GM12872 (cell line): ENCODE measurements around the gene ELMO3.
A peak's percentile ranks its signal among the peaks of the same experiment; 100 is the strongest.

Experiments
- TF ChIP-seq, protein P1 (sequence below): IDR thresholded peaks from 3 replicates; pipeline ENCODE4 v1.5.1; 2011; ENCODE audit warnings: low read depth, mild to moderate bottlenecking, low read length, moderate library complexity; ENCODE audit not compliant: insufficient read depth

Gene ELMO3

DNA sequence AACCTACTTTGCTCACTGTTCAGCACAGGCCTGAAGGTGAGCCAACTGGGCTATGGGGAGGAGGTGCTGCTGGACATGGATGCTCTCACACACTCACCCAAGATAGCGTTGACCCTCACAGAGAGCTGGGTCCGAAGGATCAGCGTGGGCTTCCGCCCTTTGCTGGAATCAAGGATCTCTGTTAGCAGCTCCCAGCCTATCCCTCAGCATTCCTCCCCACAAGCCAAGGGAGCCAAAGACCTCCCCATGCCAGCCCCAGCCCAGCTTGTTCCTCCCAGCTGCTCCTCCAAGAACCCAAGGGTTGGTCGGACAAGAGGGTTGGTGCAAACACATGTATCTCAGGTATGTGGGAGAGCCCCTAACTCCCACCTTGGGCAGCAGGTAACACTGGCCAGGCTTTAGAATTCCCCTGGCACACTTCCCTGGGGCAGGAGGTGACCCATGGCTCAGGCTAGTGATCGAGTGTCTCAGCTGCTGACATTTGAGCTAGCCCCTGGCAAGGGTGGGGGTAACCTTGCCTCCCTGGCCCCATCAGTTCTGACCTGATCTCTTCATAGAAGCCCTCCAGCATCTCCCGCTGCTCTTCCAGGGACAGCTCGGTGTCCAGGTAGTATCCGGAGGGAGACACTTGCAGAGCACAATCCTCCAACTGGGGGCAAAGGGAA lies 40.0 kb downstream of the ELMO3 start:
- TF ChIP-seq, protein P1, sequence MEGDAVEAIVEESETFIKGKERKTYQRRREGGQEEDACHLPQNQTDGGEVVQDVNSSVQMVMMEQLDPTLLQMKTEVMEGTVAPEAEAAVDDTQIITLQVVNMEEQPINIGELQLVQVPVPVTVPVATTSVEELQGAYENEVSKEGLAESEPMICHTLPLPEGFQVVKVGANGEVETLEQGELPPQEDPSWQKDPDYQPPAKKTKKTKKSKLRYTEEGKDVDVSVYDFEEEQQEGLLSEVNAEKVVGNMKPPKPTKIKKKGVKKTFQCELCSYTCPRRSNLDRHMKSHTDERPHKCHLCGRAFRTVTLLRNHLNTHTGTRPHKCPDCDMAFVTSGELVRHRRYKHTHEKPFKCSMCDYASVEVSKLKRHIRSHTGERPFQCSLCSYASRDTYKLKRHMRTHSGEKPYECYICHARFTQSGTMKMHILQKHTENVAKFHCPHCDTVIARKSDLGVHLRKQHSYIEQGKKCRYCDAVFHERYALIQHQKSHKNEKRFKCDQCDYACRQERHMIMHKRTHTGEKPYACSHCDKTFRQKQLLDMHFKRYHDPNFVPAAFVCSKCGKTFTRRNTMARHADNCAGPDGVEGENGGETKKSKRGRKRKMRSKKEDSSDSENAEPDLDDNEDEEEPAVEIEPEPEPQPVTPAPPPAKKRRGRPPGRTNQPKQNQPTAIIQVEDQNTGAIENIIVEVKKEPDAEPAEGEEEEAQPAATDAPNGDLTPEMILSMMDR = no peak

DNA sequence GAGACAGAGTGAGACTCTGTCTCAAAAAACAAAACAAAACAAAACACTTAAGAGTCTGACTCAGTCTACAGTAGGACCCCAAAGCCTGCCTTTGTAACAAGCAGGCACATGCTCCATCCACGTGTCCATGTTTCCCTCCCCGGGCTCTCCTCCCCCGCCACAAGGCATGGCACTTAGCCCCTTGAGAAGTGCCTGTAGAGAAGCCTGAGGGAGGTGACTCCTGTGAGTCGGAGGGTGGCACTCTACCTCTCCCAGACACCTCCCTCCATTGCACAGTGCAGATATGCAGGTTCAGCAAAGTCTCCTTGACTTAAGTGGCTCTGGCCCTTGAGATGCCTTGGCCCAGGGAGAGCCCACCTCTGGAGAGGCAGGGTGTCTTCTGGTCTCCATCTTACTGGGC lies 41.6 kb downstream of the ELMO3 start:
- TF ChIP-seq, protein P1 = no peak

DNA sequence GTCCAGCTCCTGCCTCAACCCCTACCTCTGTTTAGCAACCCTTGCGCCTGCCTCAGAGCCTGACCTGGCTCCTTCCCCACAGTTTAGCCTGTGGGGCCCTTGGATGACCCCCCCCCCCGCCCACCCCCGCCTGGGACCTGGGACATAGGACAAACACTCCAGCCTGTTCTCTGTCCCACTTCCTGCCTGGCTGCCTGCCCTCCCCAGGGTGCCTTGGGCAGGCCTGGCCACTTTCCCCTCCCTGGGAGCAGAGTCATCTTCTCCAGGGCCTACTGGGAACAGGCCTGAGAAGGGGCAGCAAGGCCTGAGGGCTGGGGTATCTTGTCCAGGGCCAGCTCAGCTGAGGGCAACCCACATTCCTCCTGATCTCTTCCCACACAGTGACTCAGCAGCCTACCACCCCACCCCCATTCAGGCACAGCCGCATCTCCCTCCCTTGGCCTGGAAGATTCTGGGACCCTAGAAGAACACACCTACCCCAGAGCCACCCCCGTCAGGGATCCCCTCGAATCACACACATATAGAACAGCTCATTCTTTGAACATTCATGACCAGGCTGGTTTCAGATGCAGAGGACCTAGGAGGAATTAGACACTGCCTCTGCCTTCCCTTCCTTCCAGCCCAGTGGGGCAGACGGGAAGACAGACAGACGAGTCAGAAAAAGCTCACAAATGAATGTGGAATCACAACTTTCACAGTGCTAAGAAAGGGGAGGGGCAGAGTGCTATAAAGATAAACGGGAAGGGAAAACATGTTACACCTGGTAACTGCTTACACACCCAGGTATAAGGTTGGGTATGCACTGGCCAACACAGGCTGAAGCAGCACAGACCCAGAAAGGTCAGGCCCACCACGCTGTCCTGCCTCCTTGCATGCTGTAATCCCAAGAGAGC lies 42.3 kb downstream of the ELMO3 start:
- TF ChIP-seq, protein P1 = no peak

DNA sequence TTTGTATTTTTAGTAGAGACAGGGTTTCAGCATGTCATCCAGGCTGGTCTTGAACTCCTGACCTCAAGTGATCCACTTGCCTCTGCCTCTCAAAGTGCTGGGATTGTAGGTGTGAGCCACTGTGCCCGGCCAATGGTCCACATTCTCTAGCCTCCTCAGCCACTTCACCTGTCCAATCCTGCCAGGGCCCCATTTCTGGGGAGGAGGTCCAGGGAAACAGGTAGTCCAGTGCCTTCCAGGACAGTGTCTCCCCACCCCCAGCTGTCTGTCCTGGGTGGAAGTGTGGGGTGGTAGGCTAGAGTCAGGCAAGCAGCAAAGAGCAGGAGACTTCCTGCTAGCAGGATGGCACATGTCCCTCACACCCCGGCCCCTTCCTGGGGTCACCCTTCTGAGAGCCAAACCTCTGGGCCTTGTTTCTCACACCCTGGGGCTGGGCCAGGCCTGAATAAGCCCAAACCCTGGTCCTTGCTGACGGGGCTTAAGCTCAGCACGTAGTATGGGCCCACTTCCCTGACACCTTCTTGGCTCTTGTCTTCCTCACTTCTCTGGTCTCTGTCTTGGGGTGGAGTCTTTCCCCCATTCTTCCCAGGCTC lies 43.3 kb downstream of the ELMO3 start:
- TF ChIP-seq, protein P1 = no peak

DNA sequence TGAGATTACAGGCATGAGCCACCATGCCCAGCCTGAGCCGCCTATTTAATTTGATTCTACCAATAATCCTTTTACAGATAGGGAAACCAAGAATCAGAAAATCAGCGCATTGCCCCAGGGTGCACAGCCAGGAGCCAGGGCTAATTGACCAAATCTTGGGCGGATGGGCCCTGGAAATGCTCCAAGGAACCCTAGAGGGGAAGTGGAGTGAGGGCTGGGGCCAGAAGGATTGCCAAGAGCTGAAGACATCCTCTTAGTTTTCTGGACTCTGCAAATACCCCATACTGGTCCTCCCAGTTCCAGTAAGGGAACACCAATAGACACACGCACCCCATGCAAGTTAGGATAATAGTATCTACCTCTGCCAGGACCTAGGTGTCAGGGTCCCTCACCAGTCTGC lies 44.5 kb downstream of the ELMO3 start:
- TF ChIP-seq, protein P1 = no peak

DNA sequence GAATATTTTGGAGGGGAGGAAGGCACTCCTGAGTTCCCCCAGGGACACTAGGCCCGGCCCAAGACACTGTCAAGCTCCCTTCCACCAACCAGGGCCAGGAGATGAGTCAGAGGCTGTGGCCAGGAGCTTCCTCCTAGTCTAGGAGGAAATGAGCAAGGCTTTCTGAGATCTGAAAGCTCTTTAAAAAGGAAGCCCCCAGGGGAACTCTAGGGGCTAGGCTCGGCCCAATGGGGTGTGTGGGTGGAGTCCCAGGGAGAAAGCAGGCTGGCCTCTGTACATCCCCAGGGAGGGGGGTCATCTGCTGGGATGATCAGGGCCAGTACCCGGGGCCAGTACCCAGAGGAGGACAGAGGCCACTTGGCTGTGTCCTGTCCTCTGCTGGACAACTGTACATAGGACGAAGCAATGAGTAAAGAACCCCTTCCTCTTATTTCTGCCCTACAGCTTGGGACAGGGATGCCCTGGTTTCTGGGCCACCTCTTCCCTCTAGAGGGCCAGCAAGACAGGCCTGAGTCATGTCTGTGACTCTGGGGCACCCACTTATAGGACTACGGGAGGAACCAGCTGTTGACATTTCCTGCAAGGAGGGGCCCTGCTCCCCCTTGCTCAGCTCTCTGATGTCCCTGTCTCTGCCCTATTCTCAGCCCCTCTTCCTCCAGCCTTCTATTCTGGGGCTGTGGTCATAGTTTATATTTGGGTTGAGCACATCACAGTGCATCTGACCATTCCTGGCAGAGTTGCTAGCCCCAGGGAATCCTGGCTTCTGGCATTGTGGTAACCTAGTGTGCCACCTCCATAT lies 45.7 kb downstream of the ELMO3 start:
- TF ChIP-seq, protein P1 = peak; percentile 13; the same call in 1 of the 3 replicates
